K562 (cell line): ENCODE data around the gene MATR3. TPM values are rescaled to one million over a fixed set of nuclear protein-coding genes. Genes with fewer than 3 reads are reported as not detected.

ENCODE experiments used
- BCOR ChIP-seq: fragments of 450-650 bp; IDR thresholded peaks from 2 replicates; pipeline ENCODE4 v1.6.1; 2016
- CBFA2T2 ChIP-seq: fragments of 450-650 bp; conservative IDR thresholded peaks from 2 replicates; pipeline ENCODE4 v1.6.1; 2017; ENCODE audit warnings: mild to moderate bottlenecking
- CBX8 ChIP-seq: fragments of 200-600 bp; sonication (generic); IDR thresholded peaks from 2 replicates; pipeline ENCODE4 v1.6.1; 2012; ENCODE audit warnings: borderline replicate concordance, mixed run types, low read depth, mild to moderate bottlenecking, moderate library complexity, mixed read lengths, low read length, control low read depth, inconsistent platforms; ENCODE audit not compliant: poor library complexity, severe bottlenecking; ENCODE audit errors: extremely low read depth
- CEBPB ChIP-seq: fragments of 450-650 bp; IDR thresholded peaks from 2 replicates; pipeline ENCODE4 v1.6.1; 2016; ENCODE audit warnings: missing genetic modification characterization, missing compliant biosample characterization
- COPS2 ChIP-seq: fragments of 450-650 bp; conservative IDR thresholded peaks from 2 replicates; pipeline ENCODE4 v1.6.1; 2016; ENCODE audit warnings: mild to moderate bottlenecking, moderate library complexity
- CTCFL ChIP-seq: IDR thresholded peaks from 2 replicates; pipeline ENCODE4 v1.6.1; 2011; ENCODE audit warnings: borderline replicate concordance, low read depth, mild to moderate bottlenecking, moderate library complexity, low read length; ENCODE audit not compliant: insufficient read depth, poor library complexity, severe bottlenecking
- DACH1 ChIP-seq: fragments of 450-650 bp; IDR thresholded peaks from 2 replicates; pipeline ENCODE4 v1.6.1; 2018; ENCODE audit not compliant: partially characterized antibody
- DMBX1 ChIP-seq: fragments of 250-450 bp; sonication (Bioruptor Pico); IDR thresholded peaks from 2 replicates; pipeline ENCODE4 v1.8.0; 2022; ENCODE audit warnings: inconsistent platforms, mild to moderate bottlenecking, moderate library complexity, borderline replicate concordance
- DNMT1 ChIP-seq: fragments of 450-650 bp; IDR thresholded peaks from 2 replicates; pipeline ENCODE4 v1.6.1; 2016; ENCODE audit warnings: antibody characterized with exemption, mild to moderate bottlenecking
- ELF2 ChIP-seq: fragments of 250-450 bp; sonication (Bioruptor Pico); IDR thresholded peaks from 2 replicates; pipeline ENCODE4 v1.5.0; 2021; ENCODE audit warnings: mild to moderate bottlenecking
- ETV6 ChIP-seq, 3 experiments: fragments of 150-350 bp in 1 of 3; sonication (generic) in 1 of 3; formaldehyde crosslinking in 1 of 3; IDR thresholded peaks; 2 replicates each; pipeline versions ENCODE4 v1.6.1 to v1.8.0; 2014 to 2022; ENCODE audit warnings: borderline replicate concordance in 2 of 3, low read depth in 2 of 3, antibody characterized with exemption in 1 of 3, low read length in 1 of 3, mild to moderate bottlenecking in 1 of 3, missing genetic modification reagents in 1 of 3
- FOSL1 ChIP-seq: fragments of 200-800 bp; sonication (Bioruptor generic); conservative IDR thresholded peaks from 2 replicates; pipeline ENCODE4 v1.6.1; 2016; ENCODE audit warnings: missing genetic modification characterization, missing compliant biosample characterization
- MYC ChIP-seq, 2 experiments: fragments of 250-450 bp in 1 of 2; sonication (Bioruptor Pico) in 1 of 2; IDR thresholded peaks; 2 replicates each; pipeline versions ENCODE4 v1.5.1 to v1.6.1; 2012 to 2021; ENCODE audit warnings: low read depth in 2 of 2, borderline replicate concordance in 1 of 2, improper control_type of control experiment in 1 of 2, low read length in 1 of 2, mild to moderate bottlenecking in 1 of 2, moderate library complexity in 1 of 2
- NR2C1 ChIP-seq, 2 experiments: fragments of 450-650 bp; IDR thresholded peaks; 2 replicates each; pipeline ENCODE4 v1.6.1; 2017; ENCODE audit warnings: mild to moderate bottlenecking in 2 of 2, antibody characterized with exemption in 1 of 2, inconsistent platforms in 1 of 2, missing compliant biosample characterization in 1 of 2, missing genetic modification characterization in 1 of 2
- SOX6 ChIP-seq: fragments of 450-650 bp; IDR thresholded peaks from 2 replicates; pipeline ENCODE4 v1.6.1; 2014; ENCODE audit warnings: mild to moderate bottlenecking
- ZKSCAN8 ChIP-seq: fragments of 200-800 bp; sonication (Bioruptor generic); IDR thresholded peaks from 2 replicates; pipeline ENCODE4 v1.6.1; 2016; ENCODE audit warnings: missing genetic modification characterization, missing compliant biosample characterization
- ZNF277 ChIP-seq: fragments of 250-450 bp; sonication (Bioruptor Pico); IDR thresholded peaks from 2 replicates; pipeline ENCODE4 v1.8.0; 2022; ENCODE audit warnings: inconsistent platforms, mild to moderate bottlenecking, moderate library complexity, borderline replicate concordance
- ZNF586 ChIP-seq: fragments of 450-650 bp; formaldehyde crosslinking; conservative IDR thresholded peaks from 2 replicates; pipeline ENCODE4 v1.4.0; 2020; ENCODE audit warnings: mild to moderate bottlenecking, moderate library complexity
- ZNF740 ChIP-seq, 3 experiments: fragments of 200-800 bp in 1 of 3; sonication (Bioruptor generic) in 1 of 3; sonication (generic) in 1 of 3; formaldehyde crosslinking in 1 of 3; IDR thresholded peaks; 2 replicates each; pipeline versions ENCODE4 v1.6.1 to v1.8.0; 2016 to 2022; ENCODE audit warnings: mild to moderate bottlenecking in 2 of 3, missing compliant biosample characterization in 2 of 3, missing genetic modification characterization in 2 of 3, missing genetic modification reagents in 1 of 3
- polyA plus RNA-seq, 8 experiments: library from polyadenylated mRNA; depleted of rRNA in 4 of 8; stranded (reverse) in 5 of 8; unstranded in 3 of 8; fragments of >200 nt; fragmentation: Nextera tagmentation in 2 of 8; fragmentation: Illumina TruSeq in 1 of 8; extraction: Ambion mirVana in 2 of 8; extraction: Trizol in 1 of 8; gene quantifications; 2 replicates each; pipeline versions ENCODE4 v1.2.1 to v1.2.3, GENCODE V29; 2011 to 2014; ENCODE audit warnings: inconsistent platforms in 1 of 8, missing spikeins in 1 of 8
- total RNA-seq, 7 experiments: library from RNA; depleted of rRNA in 6 of 7; stranded (reverse); fragments of >200 nt in 6 of 7; fragmentation: Illumina TruSeq in 2 of 7; extraction: Trizol in 2 of 7; gene quantifications; 2 replicates each; pipeline versions ENCODE4 v1.2.1 to v1.2.3, GENCODE V29; 2011 to 2021; ENCODE audit warnings: low replicate concordance in 1 of 7
- TF ChIP-seq, protein P1 (sequence below): fragments of 450-650 bp; IDR thresholded peaks from 2 replicates; pipeline ENCODE4 v1.6.1; 2016; ENCODE audit warnings: antibody characterized with exemption

Gene MATR3
- total and polyA plus RNA-seq, 9 of the 15 experiments (the other 6 are each of a cell fraction or from before 2014, with no cell fraction given): 150 to 425 (median 263) TPM

DNA sequence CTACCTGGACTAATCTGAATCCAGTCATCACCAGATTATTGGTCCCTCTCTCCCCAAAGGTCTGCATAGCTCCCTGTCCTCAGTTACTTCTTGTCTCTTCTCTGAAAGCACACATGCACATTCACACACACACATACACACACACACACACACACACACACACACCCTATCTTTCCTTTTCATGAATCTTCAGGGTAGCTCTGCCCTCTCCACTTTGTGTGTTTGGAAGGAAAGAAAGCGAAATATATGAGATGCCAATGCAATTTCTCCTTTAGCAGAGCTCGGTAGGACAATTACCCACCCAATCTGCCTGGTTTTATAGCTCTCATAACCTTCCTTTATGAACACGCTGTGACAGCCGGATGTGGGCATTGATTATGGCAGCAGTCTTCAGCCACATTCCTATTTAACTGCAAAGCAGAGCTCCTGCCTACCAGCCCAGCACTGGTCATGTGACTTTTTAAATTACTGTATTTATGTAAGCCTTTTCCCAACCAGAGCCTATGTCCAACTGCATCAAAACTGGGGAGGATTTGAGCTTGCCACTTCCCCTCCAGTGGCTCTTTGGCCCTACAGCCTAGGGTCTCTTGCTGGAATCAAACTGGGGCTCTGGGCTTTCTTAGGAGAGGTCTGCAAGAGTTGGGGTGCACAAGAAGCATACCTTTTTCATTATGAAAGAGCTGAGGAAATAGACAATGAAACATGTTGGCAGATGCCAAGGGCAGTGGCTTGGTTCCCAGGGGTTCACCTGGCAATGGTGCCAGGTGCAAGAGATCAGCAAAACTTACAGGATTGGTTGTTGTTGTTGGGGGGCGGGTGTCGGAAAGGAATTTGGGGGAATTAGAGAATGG lies 20.8 kb upstream of the MATR3 start (continued):
- TF ChIP-seq CTCFL (no peak), ETV6 (IDR thresholded peaks at IDR 0.05; ENCODE audit: borderline replicate concordance in 1 of 2, low read depth in 2 of 2, low read length in 1 of 2) (no peak), ETV6 (CRISPR knock-in tag; IDR thresholded peaks at IDR 0.05; ENCODE audit: borderline replicate concordance) (no peak), ZNF740 (CRISPR knock-in tag; IDR thresholded peaks at IDR 0.05) (no peak), ZNF740 (tag; IDR thresholded peaks at IDR 0.05) (no peak), BCOR (no peak), CEBPB (tag) (no peak), NR2C1 (IDR thresholded peaks at IDR 0.05) (no peak), NR2C1 (tag; IDR thresholded peaks at IDR 0.05) (no peak), ZNF277 (CRISPR knock-in tag) (no peak), SOX6 (no peak), ZKSCAN8 (CRISPR knock-in tag) (no peak), DACH1 (no peak), CBFA2T2 (no peak), FOSL1 (tag) (no peak), COPS2 (no peak), DMBX1 (CRISPR knock-in tag) (no peak), DNMT1 (no peak), ZNF586 (CRISPR knock-in tag) (no peak), CBX8 (no peak), ELF2 (no peak), MYC (IDR thresholded peaks at IDR 0.05; ENCODE audit: low read depth, low read length) (no peak), MYC (CRISPR knock-in tag; IDR thresholded peaks at IDR 0.05; ENCODE audit: borderline replicate concordance, low read depth) (no peak)
- TF ChIP-seq, protein P1, sequence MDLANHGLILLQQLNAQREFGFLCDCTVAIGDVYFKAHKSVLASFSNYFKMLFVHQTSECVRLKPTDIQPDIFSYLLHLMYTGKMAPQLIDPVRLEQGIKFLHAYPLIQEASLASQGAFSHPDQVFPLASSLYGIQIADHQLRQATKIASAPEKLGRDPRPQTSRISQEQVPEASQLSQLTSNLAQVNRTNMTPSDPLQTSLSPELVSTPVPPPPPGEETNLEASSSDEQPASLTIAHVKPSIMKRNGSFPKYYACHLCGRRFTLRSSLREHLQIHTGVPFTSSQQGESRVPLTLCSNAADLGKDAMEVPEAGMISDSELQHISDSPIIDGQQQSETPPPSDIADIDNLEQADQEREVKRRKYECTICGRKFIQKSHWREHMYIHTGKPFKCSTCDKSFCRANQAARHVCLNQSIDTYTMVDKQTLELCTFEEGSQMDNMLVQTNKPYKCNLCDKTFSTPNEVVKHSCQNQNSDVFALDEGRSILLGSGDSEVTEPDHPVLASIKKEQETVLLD: peak; percentile 23; the same call in 1 of the 2 replicates
